22Rv1 (cell line): ENCODE data around the gene DUSP22.

Experiments used
- H3K27ac ChIP-seq: fragments of 450-650 bp; 2 replicates; pipeline ENCODE4 v1.5.1; 2017
- CTCF ChIP-seq: fragments of 450-650 bp; IDR thresholded peaks from 2 replicates; pipeline ENCODE4 v1.5.1; 2017; ENCODE audit warnings: mild to moderate bottlenecking
- ZFX ChIP-seq: fragments of 450-650 bp; IDR thresholded peaks from 2 replicates; pipeline ENCODE4 v1.6.1; 2017; ENCODE audit warnings: antibody characterized with exemption, borderline replicate concordance

DUSP22 gene

GRCh38 chr6:299104-299980 is 7.1 kb downstream of the DUSP22 start:
- TF ChIP-seq CTCF (no peak), ZFX (no peak)
- no peak overlapping the region for H3K27ac ChIP-seq

GRCh38 chr6:300026-300425 is 7.7 kb downstream of the DUSP22 start:
- TF ChIP-seq ZFX (no peak), CTCF (no peak)
- H3K27ac ChIP-seq = no peak overlapping the region

- H3K27ac ChIP-seq = no peak overlapping the region
- TF ChIP-seq CTCF (no peak), ZFX (no peak)
Observed at GRCh38 chr6:300494-301198, 8.4 kb downstream of the DUSP22 start.

- no peak for TF ChIP-seq CTCF
- no peak for TF ChIP-seq ZFX
- H3K27ac ChIP-seq = no peak overlapping the region
Observed at GRCh38 chr6:301526-301925, 9.2 kb downstream of the DUSP22 start.

- H3K27ac ChIP-seq = no peak overlapping the region
- TF ChIP-seq ZFX = no peak
- no peak for TF ChIP-seq CTCF
Observed at GRCh38 chr6:301929-302705, 9.8 kb downstream of the DUSP22 start.

GRCh38 chr6:302760-303159 is 10.5 kb downstream of the DUSP22 start:
- TF ChIP-seq CTCF (no peak), ZFX (no peak)
- no peak overlapping the region for H3K27ac ChIP-seq
